H9 (cell line): ENCODE results near the gene MTERF4. TPM values are rescaled to one million over a fixed set of nuclear protein-coding genes. Genes with fewer than 3 reads are reported as not detected.

ENCODE experiments used
- DNase-seq: peaks from one replicate; pipeline ENCODE4 v3.0.0-alpha.2; 2017
- H2AFZ ChIP-seq: one replicate; pipeline ENCODE4 v1.6.1; 2013; ENCODE audit warnings: mild to moderate bottlenecking, low read length, control low read depth, moderate library complexity
- H2AK5ac ChIP-seq: 2 replicates; pipeline ENCODE4 v1.6.1; 2013; ENCODE audit warnings: low read length, control low read depth, mixed read lengths; ENCODE audit not compliant: insufficient read length
- H2BK120ac ChIP-seq: one replicate; pipeline ENCODE4 v1.6.1; 2013; ENCODE audit warnings: low read depth, mild to moderate bottlenecking, low read length, control low read depth, inconsistent platforms; ENCODE audit not compliant: poor library complexity, severe bottlenecking
- H2BK12ac ChIP-seq: 2 replicates; pipeline ENCODE4 v1.6.1; 2013; ENCODE audit warnings: low read length, control low read depth, mixed read lengths, low read depth; ENCODE audit not compliant: insufficient read length
- H2BK15ac ChIP-seq: 2 replicates; pipeline ENCODE4 v1.6.1; 2013; ENCODE audit warnings: low read depth, low read length, control low read depth
- H2BK20ac ChIP-seq: one replicate; pipeline ENCODE4 v1.6.1; 2013; ENCODE audit warnings: low read depth, mild to moderate bottlenecking, low read length, control low read depth, inconsistent platforms; ENCODE audit not compliant: poor library complexity, severe bottlenecking
- H2BK5ac ChIP-seq: 2 replicates; pipeline ENCODE4 v1.6.1; 2013; ENCODE audit warnings: low read length, control low read depth, mixed read lengths; ENCODE audit not compliant: insufficient read length
- H3K14ac ChIP-seq: 2 replicates; pipeline ENCODE4 v1.6.1; 2013; ENCODE audit warnings: low read length, control low read depth; ENCODE audit not compliant: insufficient read depth
- H3K18ac ChIP-seq: 2 replicates; pipeline ENCODE4 v1.6.1; 2013; ENCODE audit warnings: low read depth, mild to moderate bottlenecking, mixed read lengths, low read length, control low read depth; ENCODE audit not compliant: insufficient read length
- H3K23ac ChIP-seq: 2 replicates; pipeline ENCODE4 v1.6.1; 2013; ENCODE audit warnings: low read length, control low read depth, mixed read lengths, low read depth; ENCODE audit not compliant: insufficient read length
- H3K23me2 ChIP-seq: 2 replicates; pipeline ENCODE4 v1.6.1; 2013; ENCODE audit warnings: low read depth, mild to moderate bottlenecking, mixed read lengths, low read length, control low read depth; ENCODE audit not compliant: insufficient read length, poor library complexity, severe bottlenecking
- H3K27ac ChIP-seq: 2 replicates; pipeline ENCODE4 v1.5.1; 2013; ENCODE audit warnings: low read length, control low read depth, mixed read lengths, low read depth; ENCODE audit not compliant: insufficient read length
- H3K27me3 ChIP-seq: 2 replicates; pipeline ENCODE4 v1.6.1; 2013; ENCODE audit warnings: low read length, control low read depth, inconsistent platforms; ENCODE audit not compliant: insufficient read depth
- H3K4ac ChIP-seq: 2 replicates; pipeline ENCODE4 v1.6.1; 2013; ENCODE audit warnings: low read depth, mild to moderate bottlenecking, control low read depth, inconsistent platforms, low read length, moderate library complexity
- H3K4me1 ChIP-seq: 2 replicates; pipeline ENCODE4 v1.6.1; 2013; ENCODE audit warnings: low read length, control low read depth, inconsistent platforms; ENCODE audit not compliant: insufficient read depth
- H3K4me2 ChIP-seq: 2 replicates; pipeline ENCODE4 v1.6.1; 2013; ENCODE audit warnings: low read length, control low read depth, mixed read lengths; ENCODE audit not compliant: insufficient read length, insufficient read depth
- H3K56ac ChIP-seq: 2 replicates; pipeline ENCODE4 v1.6.1; 2013; ENCODE audit warnings: low read depth, mild to moderate bottlenecking, mixed read lengths, low read length, control low read depth; ENCODE audit not compliant: insufficient read length
- H3K79me1 ChIP-seq: 2 replicates; pipeline ENCODE4 v1.6.1; 2013; ENCODE audit warnings: low read depth, mild to moderate bottlenecking, moderate library complexity, low read length, control low read depth, inconsistent platforms; ENCODE audit not compliant: insufficient read depth, poor library complexity, severe bottlenecking
- H3K79me2 ChIP-seq: 2 replicates; pipeline ENCODE4 v1.6.1; 2013; ENCODE audit warnings: low read length, control low read depth, inconsistent platforms; ENCODE audit not compliant: insufficient read depth
- H3K9ac ChIP-seq: 2 replicates; pipeline ENCODE4 v1.6.1; 2013; ENCODE audit warnings: low read length, control low read depth, mixed read lengths; ENCODE audit not compliant: insufficient read length; ENCODE audit errors: extremely low read depth
- H3K9me3 ChIP-seq: one replicate; pipeline ENCODE4 v1.6.1; 2013; ENCODE audit warnings: low read depth, low read length, inconsistent platforms; ENCODE audit not compliant: control insufficient read depth
- H3T11ph ChIP-seq: one replicate; pipeline ENCODE4 v1.6.1; 2013; ENCODE audit warnings: mild to moderate bottlenecking, low read length, control low read depth, inconsistent platforms
- H4K20me1 ChIP-seq: one replicate; pipeline ENCODE4 v1.6.1; 2013; ENCODE audit not compliant: control insufficient read depth, insufficient read length, insufficient read depth
- H4K5ac ChIP-seq: 2 replicates; pipeline ENCODE4 v1.6.1; 2013; ENCODE audit warnings: low read depth, mild to moderate bottlenecking, mixed read lengths, low read length, control low read depth; ENCODE audit not compliant: insufficient read length
- H4K8ac ChIP-seq: replicated peaks from 2 replicates; pipeline ENCODE4 v1.6.1; 2013; ENCODE audit warnings: low read length, control low read depth, mixed read lengths, low read depth; ENCODE audit not compliant: insufficient read length
- H4K91ac ChIP-seq: 2 replicates; pipeline ENCODE4 v1.6.1; 2013; ENCODE audit warnings: low read depth, mild to moderate bottlenecking, moderate library complexity, mixed read lengths, low read length, control low read depth; ENCODE audit not compliant: insufficient read length
- H3K27ac Mint-ChIP-seq, 3 experiments: 2 replicates in 2 of 3; 3 replicates in 1 of 3; pipeline ENCODE4 v1.8.0; 2020 to 2021; ENCODE audit warnings: mixed read lengths in 3 of 3, mild to moderate bottlenecking in 1 of 3, moderate library complexity in 1 of 3
- H3K27me3 Mint-ChIP-seq: 2 replicates; pipeline ENCODE4 v1.8.0; 2021; ENCODE audit warnings: low read depth, mild to moderate bottlenecking, moderate library complexity, mixed read lengths
- H3K36me3 Mint-ChIP-seq, 3 experiments: 2 replicates in 2 of 3; 3 replicates in 1 of 3; pipeline ENCODE4 v1.8.0; 2020 to 2021; ENCODE audit warnings: low read depth in 3 of 3, mixed read lengths in 3 of 3; ENCODE audit not compliant: insufficient read depth in 1 of 3
- H3K4me1 Mint-ChIP-seq, 2 experiments: 2 replicates each; pipeline ENCODE4 v1.8.0; 2020; ENCODE audit warnings: mixed read lengths in 2 of 2
- H3K4me3 Mint-ChIP-seq, 2 experiments: 2 replicates in 1 of 2; 3 replicates in 1 of 2; pipeline ENCODE4 v1.8.0; 2020 to 2021; ENCODE audit warnings: mild to moderate bottlenecking in 2 of 2, mixed read lengths in 2 of 2, moderate library complexity in 1 of 2
- H3K9me3 Mint-ChIP-seq, 2 experiments: 2 replicates in 1 of 2; 3 replicates in 1 of 2; pipeline ENCODE4 v1.8.0; 2020; ENCODE audit warnings: mild to moderate bottlenecking in 2 of 2, mixed read lengths in 2 of 2, moderate library complexity in 1 of 2
- WGBS: extraction: QIAGEN DNeasy Blood & Tissue Kit; methylation state at CpG from one replicate; pipeline ENCODE4 v1.1.7; 2013; ENCODE audit warnings: missing lambda C conversion rate, low lambda C conversion rate, mixed read lengths; ENCODE audit not compliant: insufficient read length; ENCODE audit errors: extremely low coverage; 5-methylcytosine and 5-hydroxymethylcytosine counted together
- total RNA-seq: library from RNA; stranded (reverse); gene quantifications from 2 replicates; pipeline ENCODE4 v1.2.1, GENCODE V29; 2021
- TF ChIP-seq, protein P1 (sequence below): fragments of 200-600 bp; sonication (generic); conservative IDR thresholded peaks from 3 replicates; pipeline ENCODE4 v1.8.0; 2021; ENCODE audit warnings: antibody characterized with exemption, mild to moderate bottlenecking

The MTERF4 gene
- total RNA-seq, 1 experiment from 2014 or later: 35.0 TPM

DNA sequence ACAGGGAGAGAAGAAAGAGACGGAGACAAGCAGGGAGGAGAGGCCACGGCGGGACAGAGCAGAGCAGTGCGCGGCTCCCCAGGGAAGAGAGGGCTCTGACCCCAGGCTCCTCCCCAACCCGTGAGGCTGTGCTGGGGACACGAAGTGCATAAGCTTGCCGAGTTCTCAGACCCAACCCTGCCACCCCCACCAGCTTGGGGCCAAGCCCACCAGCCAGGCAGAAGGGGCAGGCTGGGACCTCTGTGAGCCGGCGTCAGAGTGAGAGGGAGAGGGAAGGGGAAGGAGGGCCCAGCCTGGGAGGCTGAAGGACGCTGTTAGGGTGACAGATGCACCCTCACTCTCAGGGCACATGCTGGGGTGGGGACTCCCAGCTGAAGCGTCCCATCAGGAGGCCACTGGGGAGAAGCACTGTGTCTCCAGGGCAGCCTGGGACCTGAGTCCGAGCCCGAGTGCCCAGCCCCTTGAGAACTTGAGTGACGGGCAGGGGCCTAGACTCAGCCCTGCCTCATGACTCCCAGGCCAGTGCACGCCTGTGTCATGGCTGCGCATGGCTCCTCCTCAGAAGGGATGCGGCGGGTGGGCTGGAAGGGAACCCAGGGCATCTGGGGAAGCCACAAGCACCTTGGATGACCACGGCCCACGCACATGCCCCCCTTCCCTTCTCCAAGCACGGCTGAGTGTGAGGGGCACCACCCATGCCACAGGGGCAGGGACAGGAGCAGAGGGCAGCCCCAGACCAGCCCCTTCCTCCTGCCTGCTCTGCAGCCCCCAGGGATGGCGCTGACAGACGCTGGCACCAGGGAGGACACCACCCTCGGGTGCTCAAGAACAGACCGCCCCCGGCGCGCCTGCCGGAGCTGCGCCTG is 31.0 kb downstream of the MTERF4 start:
- Histone ChIP-seq H2BK120ac (no peak overlapping the region), H3K4me2 (no peak overlapping the region), H3K23ac (no peak overlapping the region), H3K27me3 (no peaks in the 10 kb centered on the region), H2AK5ac (no peak overlapping the region), H4K5ac (no peak overlapping the region), H2BK15ac (no peak overlapping the region), H2BK20ac (no peak overlapping the region), H2BK5ac (no peak overlapping the region), H3K9me3 (no peaks in the 10 kb centered on the region), H2BK12ac (no peak overlapping the region), H4K8ac (no peak overlapping the region), H3K79me1 (no peaks in the 10 kb centered on the region), H3K79me2 (no peaks in the 10 kb centered on the region), H4K20me1 (no peaks in the 10 kb centered on the region), H3K4me1 (no peaks in the 10 kb centered on the region), H4K91ac (no peak overlapping the region), H3K4ac (no peak overlapping the region), H3K14ac (no peak overlapping the region; the same call in 1 of the 2 replicates), H3K27ac (no peak overlapping the region), H3K9ac (no peak overlapping the region), H2AFZ (no peak overlapping the region), H3K56ac (no peak overlapping the region), H3K23me2 (no peaks in the 10 kb centered on the region), H3T11ph (no peak overlapping the region), H3K18ac (no peak overlapping the region)
- Mint-ChIP-seq H3K27ac (no peak overlapping the region; a peak in 1 of 7 replicates), H3K9me3 (no peaks in the 10 kb centered on the region), H3K36me3 (peaks cover 0 to 2% (median 0%) of the 10 kb centered on the region in 3 experiments; a peak in 1 of 7 replicates), H3K4me3 (no peak overlapping the region), H3K4me1 (peaks cover 2 to 5% of the 10 kb centered on the region in 2 experiments; a peak in 3 of 4 replicates), H3K27me3 (no peaks in the 10 kb centered on the region; the same call in 1 of the 2 replicates)
- WGBS: no CpG with 5 or more reads among the region's 31 CpGs
- TF ChIP-seq, protein P1, sequence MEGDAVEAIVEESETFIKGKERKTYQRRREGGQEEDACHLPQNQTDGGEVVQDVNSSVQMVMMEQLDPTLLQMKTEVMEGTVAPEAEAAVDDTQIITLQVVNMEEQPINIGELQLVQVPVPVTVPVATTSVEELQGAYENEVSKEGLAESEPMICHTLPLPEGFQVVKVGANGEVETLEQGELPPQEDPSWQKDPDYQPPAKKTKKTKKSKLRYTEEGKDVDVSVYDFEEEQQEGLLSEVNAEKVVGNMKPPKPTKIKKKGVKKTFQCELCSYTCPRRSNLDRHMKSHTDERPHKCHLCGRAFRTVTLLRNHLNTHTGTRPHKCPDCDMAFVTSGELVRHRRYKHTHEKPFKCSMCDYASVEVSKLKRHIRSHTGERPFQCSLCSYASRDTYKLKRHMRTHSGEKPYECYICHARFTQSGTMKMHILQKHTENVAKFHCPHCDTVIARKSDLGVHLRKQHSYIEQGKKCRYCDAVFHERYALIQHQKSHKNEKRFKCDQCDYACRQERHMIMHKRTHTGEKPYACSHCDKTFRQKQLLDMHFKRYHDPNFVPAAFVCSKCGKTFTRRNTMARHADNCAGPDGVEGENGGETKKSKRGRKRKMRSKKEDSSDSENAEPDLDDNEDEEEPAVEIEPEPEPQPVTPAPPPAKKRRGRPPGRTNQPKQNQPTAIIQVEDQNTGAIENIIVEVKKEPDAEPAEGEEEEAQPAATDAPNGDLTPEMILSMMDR: no peak
- no peak for DNase-seq
